Loucy (cell line): ENCODE results near the gene DLK2.
A peak's percentile ranks its signal among the peaks of the same experiment; 100 is the strongest.
"Not testable (repeated sequence)": the region's sequence is repeated elsewhere in the genome, so short reads cannot be mapped to it uniquely, and the experiment has no call there.

ENCODE experiments used
- H2AFZ ChIP-seq: fragments of 200-600 bp; sonication (generic); 2 replicates; pipeline ENCODE4 v1.6.0; 2016; ENCODE audit warnings: antibody characterized with exemption, mild to moderate bottlenecking, low read length, moderate library complexity
- H3F3A ChIP-seq: fragments of 200-600 bp; 2 replicates; pipeline ENCODE4 v1.6.0; 2016; ENCODE audit warnings: antibody characterized with exemption, low read depth, mild to moderate bottlenecking
- H3K27me3 ChIP-seq: fragments of 200-600 bp; sonication (generic); 2 replicates; pipeline ENCODE4 v1.6.1; 2014; ENCODE audit warnings: low read length, mild to moderate bottlenecking; ENCODE audit not compliant: insufficient read depth, poor library complexity, severe bottlenecking
- H3K36me3 ChIP-seq: fragments of 200-600 bp; sonication (generic); 2 replicates; pipeline ENCODE4 v1.6.1; 2016; ENCODE audit warnings: low read length; ENCODE audit not compliant: insufficient read depth
- H3K4me1 ChIP-seq: fragments of 200-600 bp; sonication (generic); 2 replicates; pipeline ENCODE4 v1.5.1; 2014; ENCODE audit warnings: low read length, mild to moderate bottlenecking; ENCODE audit not compliant: insufficient read depth, poor library complexity, severe bottlenecking
- H3K4me2 ChIP-seq: fragments of 200-600 bp; sonication (generic); 2 replicates; pipeline ENCODE4 v1.6.0; 2014; ENCODE audit warnings: antibody characterized with exemption, low read length, low read depth, mild to moderate bottlenecking; ENCODE audit not compliant: poor library complexity, severe bottlenecking
- H3K4me3 ChIP-seq: fragments of 200-600 bp; sonication (generic); 2 replicates; pipeline ENCODE4 v1.5.1; 2014; ENCODE audit warnings: low read length, mild to moderate bottlenecking, mixed read lengths; ENCODE audit not compliant: poor library complexity, severe bottlenecking
- H3K79me2 ChIP-seq: fragments of 200-600 bp; sonication (generic); 2 replicates; pipeline ENCODE4 v1.6.1; 2014; ENCODE audit warnings: low read length; ENCODE audit not compliant: insufficient read depth
- H3K9ac ChIP-seq: fragments of 200-600 bp; sonication (generic); 2 replicates; pipeline ENCODE4 v1.6.0; 2014; ENCODE audit warnings: mild to moderate bottlenecking, low read depth, low read length, moderate library complexity; ENCODE audit not compliant: poor library complexity, severe bottlenecking
- H3K9me2 ChIP-seq: fragments of 200-600 bp; sonication (generic); replicated peaks from 2 replicates; pipeline ENCODE4 v1.6.1; 2016; ENCODE audit warnings: low read depth, low read length, mixed read lengths
- H3K9me3 ChIP-seq: fragments of 200-600 bp; sonication (generic); 2 replicates; pipeline ENCODE4 v1.6.1; 2014; ENCODE audit warnings: mild to moderate bottlenecking, antibody characterized with exemption, low read length, low read depth; ENCODE audit not compliant: insufficient read depth
- H4K20me1 ChIP-seq: fragments of 200-600 bp; sonication (generic); 2 replicates; pipeline ENCODE4 v1.6.0; 2014; ENCODE audit warnings: antibody characterized with exemption, low read length, mild to moderate bottlenecking; ENCODE audit not compliant: insufficient read depth, poor library complexity, severe bottlenecking
- EZH2phosphoT487 ChIP-seq: fragments of 200-600 bp; IDR thresholded peaks from 2 replicates; pipeline ENCODE4 v1.6.1; 2018; ENCODE audit warnings: antibody characterized with exemption, mild to moderate bottlenecking, moderate library complexity, borderline replicate concordance
- TF ChIP-seq, protein P1 (sequence below): fragments of 200-600 bp; sonication (generic); conservative IDR thresholded peaks from 2 replicates; pipeline ENCODE4 v1.5.1; 2014; ENCODE audit warnings: mild to moderate bottlenecking, antibody characterized with exemption, low read length

The DLK2 gene

DNA sequence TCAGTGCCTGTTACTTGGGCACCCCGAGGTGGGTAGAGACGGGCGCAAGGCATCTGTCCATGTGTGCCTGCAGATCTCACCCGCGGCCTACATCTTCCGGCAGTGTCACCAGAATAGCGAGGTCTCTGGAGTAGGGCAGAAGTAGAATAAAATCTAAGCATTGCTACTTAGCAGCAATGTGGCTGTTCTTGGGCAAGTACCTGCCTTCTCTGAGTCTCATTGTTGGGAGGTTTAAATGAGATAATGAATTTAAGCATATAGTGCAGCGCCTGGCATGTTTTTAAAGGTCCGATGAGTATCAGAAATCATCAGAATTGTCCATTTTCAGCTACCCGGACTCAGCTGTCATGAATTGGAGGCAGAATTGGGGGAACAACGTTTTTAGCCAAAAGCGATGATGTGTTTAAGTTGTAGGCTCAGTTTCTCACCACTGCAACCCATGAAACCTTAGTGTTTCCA is 27.2 kb downstream of the DLK2 start:
- Histone ChIP-seq H3K4me2 (peak overlapping the region; percentile 96), H3K9ac (peak overlapping the region; percentile 90), H3K36me3 (no peaks in the 10 kb centered on the region), H2AFZ (peak overlapping the region; percentile 97), H3K27me3 (no peaks in the 10 kb centered on the region), H3K4me1 (peaks cover 13% of the 10 kb centered on the region), H3F3A (no peaks in the 10 kb centered on the region), H3K79me2 (peaks cover 12% of the 10 kb centered on the region), H3K9me3 (no peaks in the 10 kb centered on the region), H3K4me3 (peak overlapping the region; percentile 99), H4K20me1 (no peaks in the 10 kb centered on the region), H3K9me2 (no peaks in the 10 kb centered on the region)
- TF ChIP-seq EZH2phosphoT487 = no peak
- TF ChIP-seq, protein P1, sequence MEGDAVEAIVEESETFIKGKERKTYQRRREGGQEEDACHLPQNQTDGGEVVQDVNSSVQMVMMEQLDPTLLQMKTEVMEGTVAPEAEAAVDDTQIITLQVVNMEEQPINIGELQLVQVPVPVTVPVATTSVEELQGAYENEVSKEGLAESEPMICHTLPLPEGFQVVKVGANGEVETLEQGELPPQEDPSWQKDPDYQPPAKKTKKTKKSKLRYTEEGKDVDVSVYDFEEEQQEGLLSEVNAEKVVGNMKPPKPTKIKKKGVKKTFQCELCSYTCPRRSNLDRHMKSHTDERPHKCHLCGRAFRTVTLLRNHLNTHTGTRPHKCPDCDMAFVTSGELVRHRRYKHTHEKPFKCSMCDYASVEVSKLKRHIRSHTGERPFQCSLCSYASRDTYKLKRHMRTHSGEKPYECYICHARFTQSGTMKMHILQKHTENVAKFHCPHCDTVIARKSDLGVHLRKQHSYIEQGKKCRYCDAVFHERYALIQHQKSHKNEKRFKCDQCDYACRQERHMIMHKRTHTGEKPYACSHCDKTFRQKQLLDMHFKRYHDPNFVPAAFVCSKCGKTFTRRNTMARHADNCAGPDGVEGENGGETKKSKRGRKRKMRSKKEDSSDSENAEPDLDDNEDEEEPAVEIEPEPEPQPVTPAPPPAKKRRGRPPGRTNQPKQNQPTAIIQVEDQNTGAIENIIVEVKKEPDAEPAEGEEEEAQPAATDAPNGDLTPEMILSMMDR = no peak

DNA sequence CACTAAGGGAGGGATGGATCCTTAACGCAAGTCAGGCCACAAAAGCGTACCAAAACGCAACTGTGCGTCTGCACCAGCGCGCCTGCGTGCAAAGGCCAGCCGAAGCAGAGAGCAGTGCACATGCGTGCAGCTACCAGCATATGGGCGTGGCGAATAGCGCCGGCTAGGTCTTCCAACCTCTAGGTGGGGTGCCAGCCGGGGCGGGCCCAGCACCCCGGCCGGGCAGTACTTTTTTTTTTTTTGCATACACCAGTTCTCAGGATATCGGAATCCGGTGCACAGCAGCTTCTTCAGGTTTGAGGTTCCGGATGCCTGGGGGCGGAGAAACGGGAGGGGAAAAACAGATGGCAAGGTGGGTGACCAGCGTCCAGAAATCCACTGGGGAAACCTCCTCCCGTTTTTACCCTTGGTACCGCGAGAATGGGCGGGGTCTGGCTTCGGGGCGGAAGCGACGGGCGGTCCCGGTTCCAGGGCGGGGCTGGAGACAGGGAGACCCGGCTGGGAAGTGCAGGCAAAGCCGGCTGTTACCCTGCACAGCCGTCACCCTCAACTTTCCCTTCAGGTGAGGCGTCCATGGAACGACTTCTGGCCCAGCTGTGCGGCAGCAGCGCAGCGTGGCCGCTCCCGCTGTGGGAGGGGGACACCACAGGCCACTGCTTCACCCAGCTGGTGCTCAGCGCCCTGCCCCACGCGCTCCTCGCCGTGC is 27.8 kb downstream of the DLK2 start, which contains the start of gene ABCC10:
TSS of gene ABCC10 (plus strand) at position 136 of the 706 bp plus-strand sequence. CDS start at position 574, 438 bp downstream.
- no peaks in the 10 kb centered on the region for H3K9me3 ChIP-seq
- H3K27me3 ChIP-seq = no peaks in the 10 kb centered on the region
- H2AFZ ChIP-seq = peak within 1 kb of the TSS; percentile 97

DNA sequence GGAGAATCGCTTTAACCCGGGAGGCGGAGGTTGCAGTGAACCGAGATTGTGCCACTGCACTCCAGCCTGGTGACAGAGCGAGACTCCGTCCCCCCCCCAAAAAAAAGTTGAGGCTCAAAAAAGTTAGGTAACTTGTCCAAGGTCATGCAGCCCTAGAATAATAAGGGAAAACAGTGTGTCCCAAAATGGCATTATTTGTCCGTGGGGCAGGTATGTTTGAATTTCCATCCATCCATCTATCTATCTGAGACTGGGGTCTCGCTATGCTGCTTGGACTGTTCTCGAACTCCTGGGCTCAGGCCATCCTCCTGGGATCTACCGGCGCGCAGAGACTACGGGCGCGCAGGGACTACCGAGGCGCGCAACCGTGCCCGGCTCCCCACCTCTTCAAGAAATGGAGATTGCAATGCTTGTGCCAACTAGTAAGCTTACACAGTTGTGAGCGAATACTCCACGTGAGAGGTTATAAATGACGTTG is 28.4 kb downstream of the DLK2 start:
- Histone ChIP-seq H3F3A (no peaks in the 10 kb centered on the region), H3K79me2 (peaks cover 12% of the 10 kb centered on the region), H4K20me1 (no peaks in the 10 kb centered on the region), H3K4me2 (peak overlapping the region; percentile 96), H3K4me3 (peak overlapping the region; percentile 99), H3K9me3 (no peaks in the 10 kb centered on the region), H3K4me1 (peaks cover 13% of the 10 kb centered on the region), H3K36me3 (no peaks in the 10 kb centered on the region), H3K9me2 (no peaks in the 10 kb centered on the region), H3K9ac (peak overlapping the region; percentile 90), H3K27me3 (no peaks in the 10 kb centered on the region), H2AFZ (peak overlapping the region; percentile 97)
- TF ChIP-seq EZH2phosphoT487 = no peak
- TF ChIP-seq, protein P1 = no peak

More for the DNA sequence above, 27.8 kb downstream of the DLK2 start, which contains the start of gene ABCC10:
- H4K20me1 ChIP-seq = no peaks in the 10 kb centered on the region
- peak within 1 kb of the TSS; percentile 96 for H3K4me2 ChIP-seq
- peak within 1 kb of the TSS; percentile 99 for H3K4me3 ChIP-seq
- peaks cover 13% of the 10 kb centered on the region for H3K4me1 ChIP-seq
- no peaks in the 10 kb centered on the region for H3K36me3 ChIP-seq
- H3K79me2 ChIP-seq = peaks cover 12% of the 10 kb centered on the region
- H3K9me2 ChIP-seq = no peaks in the 10 kb centered on the region
- TF ChIP-seq EZH2phosphoT487 = no peak
- TF ChIP-seq, protein P1 = peak; percentile 54
- H3F3A ChIP-seq = no peaks in the 10 kb centered on the region
- peak within 1 kb of the TSS; percentile 90 for H3K9ac ChIP-seq

DNA sequence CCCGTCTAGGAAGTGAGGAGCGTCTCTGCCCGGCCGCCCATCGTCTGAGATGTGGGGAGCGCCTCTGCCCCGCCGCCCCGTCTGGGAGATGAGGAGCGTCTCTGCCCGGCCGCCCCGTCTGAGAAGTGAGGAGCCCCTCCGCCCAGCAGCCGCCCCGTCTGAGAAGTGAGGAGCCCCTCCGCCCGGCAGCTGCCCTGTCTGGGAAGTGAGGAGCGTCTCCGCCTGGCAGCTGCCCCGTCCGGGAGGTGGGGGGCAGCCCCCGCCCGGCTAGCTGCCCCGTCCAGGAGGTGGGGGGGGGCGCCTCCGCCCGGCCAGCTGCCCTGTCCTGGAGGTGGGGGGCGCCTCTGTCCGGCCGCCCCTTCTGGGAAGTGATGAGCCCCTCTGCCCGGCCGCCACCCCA is 30.3 kb downstream of the DLK2 start:
- Histone ChIP-seq H3K79me2 (peaks cover 12% of the 10 kb centered on the region), H3K4me1 (peaks cover 13% of the 10 kb centered on the region)
- not testable (repeated sequence) for H3K4me2 ChIP-seq, H3K9me2 ChIP-seq, H3K9me3 ChIP-seq, H2AFZ ChIP-seq, H4K20me1 ChIP-seq, H3F3A ChIP-seq, H3K36me3 ChIP-seq, H3K9ac ChIP-seq, H3K27me3 ChIP-seq, H3K4me3 ChIP-seq
